Stomach (tissue), 4 donors: ENCODE results near the gene DAB1.

Experiments used
- EP300 ChIP-seq: sonication (generic); formaldehyde crosslinking; IDR thresholded peaks from one replicate; pipeline ENCODE4 v1.6.1; 2017; ENCODE audit warnings: antibody characterized with exemption
- POLR2A ChIP-seq, 4 donors: fragments of 450-650 bp; IDR thresholded peaks; one replicate each; pipeline ENCODE4 v1.6.1; 2016; ENCODE audit warnings: antibody characterized with exemption in 4 of 4, control low read depth in 2 of 4, mild to moderate bottlenecking in 1 of 4, moderate library complexity in 1 of 4
- TF ChIP-seq, protein P1 (sequence below), 7 experiments: fragments of 450-650 bp in 4 of 7; fragments of 200-600 bp in 3 of 7; sonication (generic) in 3 of 7; IDR thresholded peaks; one replicate each; pipeline ENCODE4 v1.5.1; 2016 to 2019; ENCODE audit warnings: antibody characterized with exemption in 7 of 7, control low read depth in 2 of 7, mild to moderate bottlenecking in 1 of 7

GRCh38 chr1:56993475-56993874, 430.4 kb downstream of the DAB1 start:
- TF ChIP-seq, protein P1, sequence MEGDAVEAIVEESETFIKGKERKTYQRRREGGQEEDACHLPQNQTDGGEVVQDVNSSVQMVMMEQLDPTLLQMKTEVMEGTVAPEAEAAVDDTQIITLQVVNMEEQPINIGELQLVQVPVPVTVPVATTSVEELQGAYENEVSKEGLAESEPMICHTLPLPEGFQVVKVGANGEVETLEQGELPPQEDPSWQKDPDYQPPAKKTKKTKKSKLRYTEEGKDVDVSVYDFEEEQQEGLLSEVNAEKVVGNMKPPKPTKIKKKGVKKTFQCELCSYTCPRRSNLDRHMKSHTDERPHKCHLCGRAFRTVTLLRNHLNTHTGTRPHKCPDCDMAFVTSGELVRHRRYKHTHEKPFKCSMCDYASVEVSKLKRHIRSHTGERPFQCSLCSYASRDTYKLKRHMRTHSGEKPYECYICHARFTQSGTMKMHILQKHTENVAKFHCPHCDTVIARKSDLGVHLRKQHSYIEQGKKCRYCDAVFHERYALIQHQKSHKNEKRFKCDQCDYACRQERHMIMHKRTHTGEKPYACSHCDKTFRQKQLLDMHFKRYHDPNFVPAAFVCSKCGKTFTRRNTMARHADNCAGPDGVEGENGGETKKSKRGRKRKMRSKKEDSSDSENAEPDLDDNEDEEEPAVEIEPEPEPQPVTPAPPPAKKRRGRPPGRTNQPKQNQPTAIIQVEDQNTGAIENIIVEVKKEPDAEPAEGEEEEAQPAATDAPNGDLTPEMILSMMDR (IDR thresholded peaks at IDR 0.05), result no peak
- TF ChIP-seq POLR2A (IDR thresholded peaks at IDR 0.05) (no peak), EP300 (no peak)
